Measurements from ENCODE around the gene TMEM252. TPM values are rescaled to one million over a fixed set of nuclear protein-coding genes. Genes with fewer than 3 reads are reported as not detected.

Gene TMEM252
- total RNA-seq, 2 donors from 2014 or later: not detected

DNA sequence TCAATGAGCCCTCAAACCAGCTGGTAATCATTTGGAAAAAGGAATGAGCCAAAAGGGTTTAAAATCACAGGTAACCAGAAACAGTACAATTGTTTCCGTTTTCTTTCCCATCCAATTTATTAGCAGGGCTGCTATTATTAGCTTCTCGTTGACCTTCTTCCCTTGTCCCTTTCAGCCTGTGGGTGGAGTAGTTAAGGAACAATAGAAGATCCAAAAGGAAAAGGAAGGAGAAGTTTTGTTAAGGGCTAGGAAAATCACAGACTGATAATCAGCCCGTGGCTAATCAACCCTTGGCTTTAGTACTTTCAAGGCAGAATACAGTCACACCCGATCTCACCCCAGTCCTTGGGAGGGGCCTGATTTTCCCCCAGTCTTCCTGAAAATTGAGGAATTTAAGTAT lies 38.4 kb downstream of the TMEM252 start:
- Histone ChIP-seq H3K9me3 (no peaks in the 10 kb centered on the region), H3K4me3 (no peak overlapping the region), H3K27me3 (no peaks in the 10 kb centered on the region), H3K36me3 (replicated peaks in 1 of 2; ENCODE audit: insufficient read depth in 1 of 2, low read depth in 2 of 2) (no peaks in the 10 kb centered on the region), H3K27ac (no peak overlapping the region), H3K4me1 (no peaks in the 10 kb centered on the region)
- TF ChIP-seq, protein P1, sequence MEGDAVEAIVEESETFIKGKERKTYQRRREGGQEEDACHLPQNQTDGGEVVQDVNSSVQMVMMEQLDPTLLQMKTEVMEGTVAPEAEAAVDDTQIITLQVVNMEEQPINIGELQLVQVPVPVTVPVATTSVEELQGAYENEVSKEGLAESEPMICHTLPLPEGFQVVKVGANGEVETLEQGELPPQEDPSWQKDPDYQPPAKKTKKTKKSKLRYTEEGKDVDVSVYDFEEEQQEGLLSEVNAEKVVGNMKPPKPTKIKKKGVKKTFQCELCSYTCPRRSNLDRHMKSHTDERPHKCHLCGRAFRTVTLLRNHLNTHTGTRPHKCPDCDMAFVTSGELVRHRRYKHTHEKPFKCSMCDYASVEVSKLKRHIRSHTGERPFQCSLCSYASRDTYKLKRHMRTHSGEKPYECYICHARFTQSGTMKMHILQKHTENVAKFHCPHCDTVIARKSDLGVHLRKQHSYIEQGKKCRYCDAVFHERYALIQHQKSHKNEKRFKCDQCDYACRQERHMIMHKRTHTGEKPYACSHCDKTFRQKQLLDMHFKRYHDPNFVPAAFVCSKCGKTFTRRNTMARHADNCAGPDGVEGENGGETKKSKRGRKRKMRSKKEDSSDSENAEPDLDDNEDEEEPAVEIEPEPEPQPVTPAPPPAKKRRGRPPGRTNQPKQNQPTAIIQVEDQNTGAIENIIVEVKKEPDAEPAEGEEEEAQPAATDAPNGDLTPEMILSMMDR (IDR thresholded peaks at IDR 0.05): no peak
- no peak for TF ChIP-seq POLR2A (IDR thresholded peaks at IDR 0.05)
- ATAC-seq: no peak
- no peak for DNase-seq
- intact Hi-C loops (cut with DNase I): no loop called here
- WGBS, 2 donors: 59 to 75% methylated on average over 4 of the region's 4 CpGs

DNA sequence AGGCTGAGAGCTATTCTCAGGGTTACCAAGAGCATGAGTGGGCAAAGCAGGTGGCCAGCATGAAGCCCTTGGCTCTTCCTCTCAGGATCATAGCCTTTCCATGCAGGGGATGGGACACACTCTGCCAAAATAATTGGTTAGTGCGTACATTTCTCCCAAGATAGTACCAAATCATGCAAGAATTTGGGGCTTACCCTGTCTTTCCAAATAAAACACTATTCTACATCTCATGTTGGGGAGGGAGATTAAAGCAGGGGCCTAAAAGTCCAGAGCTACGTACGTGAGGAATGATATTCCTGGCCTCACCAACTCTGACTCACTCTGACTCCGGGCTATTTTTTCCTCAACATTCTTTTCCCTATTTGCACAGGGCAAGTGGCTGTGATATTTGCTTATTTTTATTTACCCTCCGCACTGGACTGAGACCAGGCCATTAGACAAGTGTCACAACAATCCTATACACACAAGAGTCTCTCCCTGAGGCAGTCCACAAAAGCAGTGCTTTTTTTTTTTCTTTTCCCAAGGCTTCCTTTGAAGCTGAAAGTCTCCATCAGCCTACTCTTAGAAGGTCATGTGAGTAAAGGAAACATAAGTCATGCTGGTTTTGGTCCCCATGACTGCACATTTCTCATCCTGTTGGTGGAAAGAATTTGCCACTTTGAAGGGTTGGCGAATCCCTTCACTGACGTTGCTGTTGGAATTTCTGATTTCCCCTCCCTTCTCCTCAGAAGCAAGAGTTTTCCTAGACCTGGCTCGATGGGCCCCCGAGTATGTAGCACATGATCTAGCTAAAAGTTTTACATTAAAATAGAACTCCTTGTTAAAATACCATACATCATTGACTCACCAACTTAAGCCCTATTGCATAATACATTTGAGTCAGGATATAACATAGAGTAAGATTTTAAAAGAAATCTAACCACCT lies 40.0 kb downstream of the TMEM252 start:
- H3K4me3 ChIP-seq: no peak overlapping the region
- H3K9me3 ChIP-seq: no peaks in the 10 kb centered on the region
- no peak overlapping the region for H3K27ac ChIP-seq
- intact Hi-C loops (cut with DNase I): no loop called here
- ATAC-seq (no peak), DNase-seq (no peak)
- no peak for TF ChIP-seq POLR2A (IDR thresholded peaks at IDR 0.05)
- TF ChIP-seq, protein P1 (IDR thresholded peaks at IDR 0.05): no peak
- no peaks in the 10 kb centered on the region for H3K27me3 ChIP-seq
- H3K4me1 ChIP-seq: no peaks in the 10 kb centered on the region
- no peaks in the 10 kb centered on the region for H3K36me3 ChIP-seq (replicated peaks in 1 of 2; ENCODE audit: insufficient read depth in 1 of 2, low read depth in 2 of 2)
- WGBS, 2 donors: 77 to 78% methylated on average over 9 of the region's 9 CpGs

DNA sequence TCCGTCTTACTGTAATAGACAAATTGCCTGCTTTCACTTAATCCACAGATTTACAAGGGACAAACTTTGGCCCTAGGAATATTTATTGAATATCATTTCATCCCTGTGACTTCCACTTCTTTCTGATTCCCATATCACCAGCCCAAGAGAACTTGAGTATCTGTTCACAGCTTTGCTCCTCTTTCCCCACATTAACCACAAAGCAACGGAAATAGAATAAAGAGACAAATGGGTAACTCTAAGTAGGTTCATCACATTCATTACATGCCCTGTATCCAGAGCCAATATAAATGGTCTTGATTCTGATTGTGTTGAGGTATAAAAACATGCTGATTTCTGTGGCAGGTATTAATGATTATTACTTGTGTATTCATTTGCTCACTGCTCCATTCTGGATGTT lies 41.9 kb downstream of the TMEM252 start:
- intact Hi-C loops (cut with DNase I): no loop called here
- ATAC-seq: no peak
- DNase-seq: no peak
- Histone ChIP-seq H3K4me3 (no peak overlapping the region), H3K27me3 (no peaks in the 10 kb centered on the region), H3K27ac (no peak overlapping the region), H3K36me3 (replicated peaks in 1 of 2; ENCODE audit: insufficient read depth in 1 of 2, low read depth in 2 of 2) (no peaks in the 10 kb centered on the region), H3K9me3 (no peaks in the 10 kb centered on the region), H3K4me1 (no peaks in the 10 kb centered on the region)
- TF ChIP-seq POLR2A (IDR thresholded peaks at IDR 0.05): no peak
- TF ChIP-seq, protein P1 (IDR thresholded peaks at IDR 0.05): no peak
- 77% methylated on average over 2 of the region's 2 CpGs for WGBS, 2 donors

DNA sequence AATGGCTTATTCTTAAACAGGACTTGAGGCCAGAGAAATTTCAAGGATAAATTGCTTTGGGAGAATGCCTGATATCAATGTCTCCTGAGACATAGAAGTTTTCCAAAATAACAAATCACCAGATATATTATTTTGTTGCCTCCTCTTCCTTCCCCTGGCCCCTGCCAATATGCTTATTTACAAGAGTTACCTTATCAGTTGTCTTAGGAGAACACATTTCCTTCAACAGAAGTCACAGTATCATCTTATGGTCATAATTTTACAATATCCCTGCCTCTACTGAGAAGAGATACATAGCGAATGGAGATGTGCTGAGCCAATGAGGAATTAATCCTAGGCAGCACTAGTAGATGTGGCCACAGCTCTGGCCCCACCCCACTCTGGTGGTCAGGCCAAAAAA lies 43.1 kb downstream of the TMEM252 start:
- no peaks in the 10 kb centered on the region for H3K36me3 ChIP-seq (replicated peaks in 1 of 2; ENCODE audit: insufficient read depth in 1 of 2, low read depth in 2 of 2)
- TF ChIP-seq POLR2A (IDR thresholded peaks at IDR 0.05): no peak
- TF ChIP-seq, protein P1 (IDR thresholded peaks at IDR 0.05): no peak
- no peak overlapping the region for H3K4me3 ChIP-seq
- ATAC-seq: no peak
- H3K4me1 ChIP-seq: peaks cover 7% of the 10 kb centered on the region
- 89 to 93% methylated on average over 1 of the region's 1 CpG for WGBS, 2 donors
- no peaks in the 10 kb centered on the region for H3K9me3 ChIP-seq
- no peak for DNase-seq
- H3K27ac ChIP-seq: no peak overlapping the region
- no peaks in the 10 kb centered on the region for H3K27me3 ChIP-seq
- intact Hi-C loops (cut with DNase I): no loop called here

DNA sequence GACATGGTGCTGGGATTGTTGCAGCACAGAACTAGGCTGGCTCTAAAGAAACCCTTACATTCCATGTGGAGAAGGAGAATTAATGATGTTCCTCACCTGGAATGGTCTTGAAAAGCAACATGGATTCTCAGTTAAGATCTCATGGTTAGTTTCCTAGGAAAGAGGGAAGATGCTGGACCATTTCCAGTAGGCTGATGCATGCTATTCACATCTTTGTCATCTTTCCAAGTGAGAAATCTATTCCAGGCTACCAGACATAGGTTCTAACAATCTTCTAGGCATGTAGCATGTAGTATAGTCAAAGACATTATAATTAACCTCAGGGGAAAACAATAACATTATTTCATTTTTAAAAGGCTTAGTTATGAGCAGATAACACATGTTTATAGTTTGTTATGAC lies 44.3 kb downstream of the TMEM252 start:
- intact Hi-C loops (cut with DNase I): no loop called here
- DNase-seq (no peak), ATAC-seq (no peak)
- no peaks in the 10 kb centered on the region for H3K9me3 ChIP-seq
- no peak overlapping the region for H3K27ac ChIP-seq
- no peak for TF ChIP-seq POLR2A (IDR thresholded peaks at IDR 0.05)
- TF ChIP-seq, protein P1 (IDR thresholded peaks at IDR 0.05): no peak
- no peaks in the 10 kb centered on the region for H3K27me3 ChIP-seq
- no peak overlapping the region for H3K4me3 ChIP-seq
- H3K36me3 ChIP-seq (replicated peaks in 1 of 2; ENCODE audit: insufficient read depth in 1 of 2, low read depth in 2 of 2): no peaks in the 10 kb centered on the region
- H3K4me1 ChIP-seq: peaks cover 12% of the 10 kb centered on the region
